Right lung (tissue), 10 donors: ENCODE results near the gene VPS52. TPM values are rescaled to one million over a fixed set of nuclear protein-coding genes. Genes with fewer than 3 reads are reported as not detected.

Experiments used
- DNase-seq, 2 donors: peaks; one replicate each; pipeline ENCODE4 v3.0.0-alpha.2; 2013
- long read RNA-seq, 8 donors: transcript quantifications; one replicate each; lab custom pipeline, GENCODE V29; 2026
- polyA plus RNA-seq, 5 donors: library from polyadenylated mRNA; unstranded; fragments of 120-200 nt; gene quantifications; one replicate each; pipeline versions ENCODE4 v1.2.1 to v1.2.3, GENCODE V29; 2013; ENCODE audit warnings: inconsistent platforms in 1 of 5, low replicate concordance in 1 of 5; ENCODE audit not compliant: insufficient read length in 5 of 5, insufficient read depth in 1 of 5

The VPS52 gene
- polyA plus RNA-seq = 10 to 100 TPM; 74.4 to 88.8 (median 81.1) TPM
- long read RNA-seq, donor 1, transcript VPS52-212 (20 exons, 2,960 nt) = minor isoform, 5 of 11,906 reads
- long read RNA-seq, donor 1, transcript VPS52-222 (4 exons, 743 nt) = major isoform, 8 of 11,906 reads
- long read RNA-seq, donor 1, partial matches to known transcripts = 11,203 of 11,906 reads
- long read RNA-seq, donor 1, other reads (novel, unspliced or antisense) = 688 of 11,906 reads
- long read RNA-seq, donor 2, transcript VPS52-212 (20 exons, 2,960 nt) = minor isoform, 5 of 5,088 reads
- long read RNA-seq, donor 2, transcript VPS52-222 (4 exons, 743 nt) = major isoform, 12 of 5,088 reads
- long read RNA-seq, donor 2, partial matches to known transcripts = 4,779 of 5,088 reads
- long read RNA-seq, donor 2, other reads (novel, unspliced or antisense) = 291 of 5,088 reads
- long read RNA-seq, donor 3, transcript VPS52-222 (4 exons, 743 nt) = major isoform, 17 of 7,951 reads
- long read RNA-seq, donor 3, partial matches to known transcripts = 1,821 of 7,951 reads
- long read RNA-seq, donor 3, other reads (novel, unspliced or antisense) = 6,109 of 7,951 reads
- long read RNA-seq, donor 4, transcript VPS52-222 (4 exons, 743 nt) = major isoform, 7 of 6,452 reads
- long read RNA-seq, donor 4, partial matches to known transcripts = 1,269 of 6,452 reads
- long read RNA-seq, donor 4, other reads (novel, unspliced or antisense) = 5,173 of 6,452 reads
- long read RNA-seq, donor 5, transcript VPS52-212 (20 exons, 2,960 nt) = minor isoform, 5 of 12,644 reads
- long read RNA-seq, donor 5, transcript VPS52-222 (4 exons, 743 nt) = major isoform, 18 of 12,644 reads
- long read RNA-seq, donor 5, partial matches to known transcripts = 11,861 of 12,644 reads
- long read RNA-seq, donor 5, other reads (novel, unspliced or antisense) = 758 of 12,644 reads
- long read RNA-seq, donor 6, transcript VPS52-222 (4 exons, 743 nt) = major isoform, 5 of 19 reads
- long read RNA-seq, donor 6, partial matches to known transcripts = 8 of 19 reads
- long read RNA-seq, donor 6, other reads (novel, unspliced or antisense) = 0 of 19 reads
- long read RNA-seq, donor 7, transcript VPS52-222 (4 exons, 743 nt) = major isoform, 8 of 9,303 reads
- long read RNA-seq, donor 7, partial matches to known transcripts = 8,787 of 9,303 reads
- long read RNA-seq, donor 7, other reads (novel, unspliced or antisense) = 505 of 9,303 reads
- long read RNA-seq, donor 8, transcript VPS52-222 (4 exons, 743 nt) = major isoform, 7 of 8 reads
- long read RNA-seq, donor 8, partial matches to known transcripts = 0 of 8 reads
- long read RNA-seq, donor 8, other reads (novel, unspliced or antisense) = 0 of 8 reads

- DNase-seq = peak; percentile 96 to 97
Observed at GRCh38 chr6:33271468-33272274, at the start of gene VPS52, which contains the start of gene RPS18. Gene VPS52 (minus strand): TSS chr6:33271876. CDS start chr6:33271675, 201 bp downstream. Gene RPS18 (plus strand): TSS chr6:33272075. CDS start chr6:33272120, 45 bp downstream.

GRCh38 chr6:33321227-33321626 lies 49.6 kb upstream of the VPS52 start:
- DNase-seq = no peak

- DNase-seq = no peak
Observed at GRCh38 chr6:33320315-33321181, 48.9 kb upstream of the VPS52 start.

- DNase-seq = no peak
Observed at GRCh38 chr6:33319939-33320314, 48.3 kb upstream of the VPS52 start.

GRCh38 chr6:33318426-33319073 lies 46.9 kb upstream of the VPS52 start:
- DNase-seq = no peak

- peak; percentile 97 to 98 for DNase-seq
Observed at GRCh38 chr6:33317669-33318425, 46.2 kb upstream of the VPS52 start, which contains the start of gene ZBTB22. Gene ZBTB22 (minus strand): TSS chr6:33317744. CDS start chr6:33316916, 828 bp downstream.

- no peak for DNase-seq
Observed at GRCh38 chr6:33317419-33317668, 45.7 kb upstream of the VPS52 start.

- DNase-seq = no peak
Observed at GRCh38 chr6:33316603-33317418, 45.1 kb upstream of the VPS52 start.

GRCh38 chr6:33315793-33316602 lies 44.3 kb upstream of the VPS52 start:
- no peak for DNase-seq

- no peak for DNase-seq
Observed at GRCh38 chr6:33314943-33315792, 43.5 kb upstream of the VPS52 start.

- peak; percentile 65 to 74 for DNase-seq
Observed at GRCh38 chr6:33314515-33314942, 42.9 kb upstream of the VPS52 start.

GRCh38 chr6:33313709-33314514 lies 42.2 kb upstream of the VPS52 start, which contains the start of gene TAPBP:
Gene TAPBP (minus strand): TSS chr6:33314078. CDS start chr6:33314041, 37 bp downstream.
- peak; percentile 69 to 76 for DNase-seq

- no peak for DNase-seq
Observed at GRCh38 chr6:33313105-33313708, 41.5 kb upstream of the VPS52 start.
